ENCODE results near the gene TBX5. TPM values are rescaled to one million over a fixed set of nuclear protein-coding genes. Genes with fewer than 3 reads are reported as not detected.

Gene TBX5
- polyA plus RNA-seq, 3 donors: not detected

- Histone ChIP-seq H2AFZ (ENCODE audit: insufficient read depth, low read depth, low read length, poor library complexity, severe bottlenecking) (no peak overlapping the region), H3K4me3 (replicated peaks in 1 of 3; ENCODE audit: low read depth in 2 of 3, low read length in 3 of 3) (no peak overlapping the region), H4K20me1 (ENCODE audit: insufficient read depth, low read length) (no peaks in the 10 kb centered on the region), H3K4me1 (ENCODE audit: control insufficient read depth in 1 of 2, insufficient read depth in 2 of 2, low read length in 2 of 2) (no peaks in the 10 kb centered on the region), H3K4me2 (replicated peaks; ENCODE audit: extremely low read depth, low read length, poor library complexity, severe bottlenecking) (no peak overlapping the region), H3K9me3 (replicated peaks in 1 of 2; ENCODE audit: control insufficient read depth in 1 of 2, insufficient read depth in 1 of 2, low read length in 2 of 2) (peaks cover 0 to 67% of the 10 kb centered on the region in 2 donors), H3K27ac (ENCODE audit: low read depth in 1 of 2, low read length in 2 of 2) (no peak overlapping the region), H3K27me3 (ENCODE audit: control insufficient read depth in 2 of 2, insufficient read depth in 2 of 2, low read length in 2 of 2) (peaks cover 94 to 98% of the 10 kb centered on the region in 2 donors), H3K79me2 (ENCODE audit: insufficient read depth, low read length) (no peaks in the 10 kb centered on the region), H3K9ac (ENCODE audit: insufficient read depth, low read length, poor library complexity, severe bottlenecking) (no peak overlapping the region), H3K36me3 (replicated peaks in 1 of 2; ENCODE audit: control insufficient read depth in 1 of 2, insufficient read depth in 2 of 2, low read length in 2 of 2) (no peaks in the 10 kb centered on the region)
- peaks cover 97 to 99% (median 99%) of the 10 kb centered on the region in 3 donors for H3K27me3 Mint-ChIP-seq (ENCODE audit: low read depth in 3 of 3)
- no peak for TF ChIP-seq CTCF (IDR thresholded peaks at IDR 0.05)
- H3K4me3 Mint-ChIP-seq: peak overlapping the region in 1 of 2 donors; percentile 65
- 9% methylated on average over 17 of the region's 30 CpGs for WGBS (ENCODE audit: insufficient coverage)
- H3K27ac Mint-ChIP-seq: no peak overlapping the region
- H3K36me3 Mint-ChIP-seq: no peaks in the 10 kb centered on the region
- no peaks in the 10 kb centered on the region for H3K4me1 Mint-ChIP-seq
- intact Hi-C loops (cut with micrococcal nuclease): no loop called here
- DNase-seq: no peak
- peaks cover 0 to 29% (median 14%) of the 10 kb centered on the region in 7 donors for H3K9me3 Mint-ChIP-seq
These were observed 6.2 kb downstream of the TBX5 start for GRCh38 chr12:114399664-114400211.

- no peaks in the 10 kb centered on the region for H4K20me1 ChIP-seq (ENCODE audit: insufficient read depth, low read length)
- H3K4me3 ChIP-seq (replicated peaks in 1 of 3; ENCODE audit: low read depth in 2 of 3, low read length in 3 of 3): no peak overlapping the region
- intact Hi-C loops (cut with micrococcal nuclease): no loop called here
- no peak overlapping the region for H2AFZ ChIP-seq (ENCODE audit: insufficient read depth, low read depth, low read length, poor library complexity, severe bottlenecking)
- no peaks in the 10 kb centered on the region for H3K36me3 Mint-ChIP-seq
- no peak for DNase-seq
- 10% methylated on average over 22 of the region's 23 CpGs for WGBS (ENCODE audit: insufficient coverage)
- peak overlapping the region in 1 of 2 donors; percentile 77 for H3K4me3 Mint-ChIP-seq
- peaks cover 97 to 99% (median 99%) of the 10 kb centered on the region in 3 donors for H3K27me3 Mint-ChIP-seq (ENCODE audit: low read depth in 3 of 3)
- no peak overlapping the region for H3K27ac ChIP-seq (ENCODE audit: low read depth in 1 of 2, low read length in 2 of 2)
- H3K4me1 ChIP-seq (ENCODE audit: control insufficient read depth in 1 of 2, insufficient read depth in 2 of 2, low read length in 2 of 2): no peaks in the 10 kb centered on the region
- H3K79me2 ChIP-seq (ENCODE audit: insufficient read depth, low read length): no peaks in the 10 kb centered on the region
- no peak for TF ChIP-seq CTCF (IDR thresholded peaks at IDR 0.05)
- no peaks in the 10 kb centered on the region for H3K36me3 ChIP-seq (replicated peaks in 1 of 2; ENCODE audit: control insufficient read depth in 1 of 2, insufficient read depth in 2 of 2, low read length in 2 of 2)
- H3K9me3 ChIP-seq (replicated peaks in 1 of 2; ENCODE audit: control insufficient read depth in 1 of 2, insufficient read depth in 1 of 2, low read length in 2 of 2): peaks cover 0 to 59% of the 10 kb centered on the region in 2 donors
- H3K9ac ChIP-seq (ENCODE audit: insufficient read depth, low read length, poor library complexity, severe bottlenecking): no peak overlapping the region
- no peak overlapping the region for H3K4me2 ChIP-seq (replicated peaks; ENCODE audit: extremely low read depth, low read length, poor library complexity, severe bottlenecking)
- H3K27me3 ChIP-seq (ENCODE audit: control insufficient read depth in 2 of 2, insufficient read depth in 2 of 2, low read length in 2 of 2): peaks cover 95 to 98% of the 10 kb centered on the region in 2 donors
- peaks cover 0 to 25% (median 15%) of the 10 kb centered on the region in 7 donors for H3K9me3 Mint-ChIP-seq
- no peak overlapping the region for H3K27ac Mint-ChIP-seq
- no peaks in the 10 kb centered on the region for H3K4me1 Mint-ChIP-seq
These were observed 7.7 kb downstream of the TBX5 start for GRCh38 chr12:114397978-114398881.
